Body of pancreas (tissue), 4 donors: Measurements from ENCODE around the gene RSRC2.

Source experiments
- CTCF ChIP-seq, 7 experiments: fragments of 450-650 bp in 4 of 7; fragments of 200-600 bp in 3 of 7; sonication (generic) in 3 of 7; IDR thresholded peaks; one replicate each; pipeline ENCODE4 v1.5.1; 2016 to 2019; ENCODE audit warnings: antibody characterized with exemption in 7 of 7
- POLR2A ChIP-seq, 3 donors: fragments of 450-650 bp; IDR thresholded peaks; one replicate each; pipeline ENCODE4 v1.6.1; 2016; ENCODE audit warnings: antibody characterized with exemption in 3 of 3, mild to moderate bottlenecking in 2 of 3

- TF ChIP-seq CTCF (IDR thresholded peaks at IDR 0.05) (no peak), POLR2A (IDR thresholded peaks at IDR 0.05) (no peak)
Observed at GRCh38 chr12:122505419-122506051, 21.2 kb downstream of the RSRC2 start.
